Activated CD4-positive, alpha-beta memory T cell treated with anti-CD3 and anti-CD28 coated beads for 36 hours (primary cell): Measurements from ENCODE around the gene PAX9. TPM values are rescaled to one million over a fixed set of nuclear protein-coding genes. Genes with fewer than 3 reads are reported as not detected.

Source experiments
- CTCF ChIA-PET: fragments of 350-600 bp; sonication (Branson Sonifier 250); formaldehyde crosslinking; loops from one replicate; lab custom pipeline; 2021; ENCODE audit warnings: antibody characterized with exemption, inconsistent platforms; lab: Charles Lee
- POLR2A ChIA-PET: fragments of 350-600 bp; sonication (Branson Sonifier 250); formaldehyde crosslinking; loops from one replicate; lab custom pipeline; 2021; ENCODE audit warnings: antibody characterized with exemption; lab: Charles Lee
- DNase-seq: peaks from one replicate; pipeline ENCODE4 v3.0.0-alpha.2; 2020
- H3K27ac Mint-ChIP-seq: one replicate; pipeline ENCODE4 v1.8.0; 2021; ENCODE audit warnings: mixed read lengths
- H3K27me3 Mint-ChIP-seq: one replicate; pipeline ENCODE4 v1.8.0; 2021; ENCODE audit warnings: mixed read lengths
- H3K36me3 Mint-ChIP-seq: one replicate; pipeline ENCODE4 v1.8.0; 2021; ENCODE audit warnings: mixed read lengths
- H3K4me1 Mint-ChIP-seq: one replicate; pipeline ENCODE4 v1.8.0; 2021; ENCODE audit warnings: low read depth, mixed read lengths
- H3K4me3 Mint-ChIP-seq: one replicate; pipeline ENCODE4 v1.8.0; 2021; ENCODE audit warnings: mild to moderate bottlenecking, mixed read lengths
- H3K9me3 Mint-ChIP-seq: one replicate; pipeline ENCODE4 v1.8.0; 2021; ENCODE audit warnings: mixed read lengths
- intact Hi-C: fragments of 100-400 bp; cut with micrococcal nuclease; formaldehyde crosslinking; loops from one replicate; pipeline ENCODE4 v1.15.1; 2023
- total RNA-seq, 2 experiments: library from RNA; stranded (reverse); gene quantifications; one replicate each; pipeline ENCODE4 v1.2.3, GENCODE V29; 2021

Gene PAX9
- total RNA-seq, 2 experiments from 2014 or later: not detected

DNA sequence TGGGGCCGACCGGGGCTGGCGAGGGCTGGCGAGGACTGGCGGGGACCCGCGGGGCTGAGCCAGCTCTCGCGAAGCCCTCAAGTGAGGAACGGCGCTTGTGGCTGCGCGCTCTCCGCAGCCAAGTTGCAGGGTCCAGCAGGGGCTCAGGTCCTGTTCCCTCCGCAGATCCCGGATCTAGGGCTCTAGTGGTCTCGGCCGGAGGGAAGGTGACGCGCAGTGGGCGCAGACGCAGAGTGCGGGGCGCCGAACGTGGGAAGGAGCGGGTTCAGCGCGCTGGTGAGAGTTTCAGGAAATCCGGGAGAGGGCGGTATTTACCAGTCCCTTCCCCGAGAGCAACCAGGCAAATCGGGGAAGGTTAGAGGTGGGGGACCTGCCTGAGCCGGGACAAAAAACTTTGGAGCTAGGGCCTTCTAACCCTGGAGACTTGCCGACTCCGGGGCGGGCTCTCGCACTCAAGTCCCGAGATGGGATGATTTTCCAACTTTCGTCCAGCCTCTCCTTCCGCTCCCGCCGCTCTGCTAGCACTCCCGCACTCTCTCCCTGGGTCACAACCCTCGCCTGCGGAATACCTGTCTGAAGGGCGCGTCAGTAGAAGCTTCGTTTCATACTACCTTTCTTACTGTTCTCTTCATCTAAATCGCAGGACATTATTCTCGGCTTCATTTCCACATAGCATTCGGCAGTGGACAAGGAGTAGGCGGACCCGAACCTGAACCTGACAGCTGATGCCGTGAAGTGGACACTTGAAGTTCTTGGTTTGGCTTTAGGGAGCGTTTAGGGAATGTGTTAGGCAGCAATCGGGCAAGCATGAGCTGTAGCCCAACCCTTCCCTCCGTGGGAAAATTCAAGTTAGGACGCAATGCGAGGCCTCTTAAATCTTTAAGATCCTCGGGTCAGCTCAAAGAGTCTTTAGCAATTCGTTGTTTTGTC is 13.6 kb upstream of the PAX9 start:
- CTCF ChIA-PET: interaction anchor here (0.8 kb wide), 1 partner anchor 10 kb away, joined by 3 read pairs; no protein-coding TSS in a partner anchor
- intact Hi-C loops: no loop called here
- Mint-ChIP-seq H3K36me3 (no peaks in the 10 kb centered on the region), H3K27ac (no peak overlapping the region), H3K27me3 (peaks cover 55% of the 10 kb centered on the region), H3K9me3 (no peaks in the 10 kb centered on the region), H3K4me1 (no peaks in the 10 kb centered on the region), H3K4me3 (no peak overlapping the region)
- no peak for DNase-seq
- POLR2A ChIA-PET: no interaction called here

DNA sequence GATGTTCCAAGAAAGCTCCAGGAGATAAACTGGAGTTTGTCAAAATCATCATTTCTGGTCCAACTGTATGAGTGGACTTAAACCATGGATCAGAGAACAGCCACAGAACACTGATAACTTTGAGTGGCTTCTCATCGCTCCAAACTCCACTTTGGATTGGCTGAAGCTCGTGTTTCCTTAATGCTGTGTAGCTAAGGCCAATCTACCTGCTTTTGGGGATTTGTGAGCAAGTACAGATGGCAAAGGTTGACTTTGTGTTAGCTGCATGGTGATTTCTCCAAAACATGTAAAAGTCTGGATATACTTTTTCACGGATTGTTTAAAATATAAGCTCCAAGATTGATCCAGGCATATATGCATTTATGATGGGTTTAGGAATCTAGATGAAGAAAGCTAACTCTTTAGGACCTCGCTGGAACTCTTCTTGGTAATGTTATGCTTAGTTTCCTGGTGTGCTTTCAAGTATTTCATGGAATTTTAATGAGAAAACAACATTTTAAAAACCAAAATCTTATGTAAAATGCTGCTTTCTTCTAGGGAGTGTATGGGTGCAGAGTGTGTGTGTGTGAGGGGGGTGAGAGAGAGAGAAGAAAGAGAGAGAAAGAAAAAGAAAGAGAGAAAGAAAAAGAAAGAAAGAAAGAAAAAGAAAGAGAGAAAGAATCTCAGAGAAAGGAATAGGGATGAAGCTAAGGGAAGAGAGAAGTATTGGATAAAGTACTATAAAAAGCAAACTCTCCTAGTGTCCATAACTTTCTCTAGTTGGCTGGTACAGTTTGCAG is 11.6 kb upstream of the PAX9 start:
- Mint-ChIP-seq H3K4me3 (no peak overlapping the region), H3K36me3 (no peaks in the 10 kb centered on the region), H3K9me3 (no peaks in the 10 kb centered on the region), H3K27me3 (peaks cover 62% of the 10 kb centered on the region), H3K27ac (no peak overlapping the region), H3K4me1 (no peaks in the 10 kb centered on the region)
- intact Hi-C loops: no loop called here
- POLR2A ChIA-PET: no interaction called here
- CTCF ChIA-PET: interaction anchor here (1.2 to 1.3 kb wide), 3 partner anchors 9 to 97 kb away, joined by 3 to 5 read pairs (median 4); no protein-coding TSS in a partner anchor
- no peak for DNase-seq

- CTCF ChIA-PET: no interaction called here
- Mint-ChIP-seq H3K9me3 (no peaks in the 10 kb centered on the region), H3K27me3 (peaks cover 72% of the 10 kb centered on the region), H3K4me1 (peaks cover 14% of the 10 kb centered on the region), H3K4me3 (no peak overlapping the region), H3K36me3 (no peaks in the 10 kb centered on the region), H3K27ac (no peak overlapping the region)
- intact Hi-C loops: no loop called here
- DNase-seq: no peak
- POLR2A ChIA-PET: no interaction called here
Observed at GRCh38 chr14:36652542-36653201, 9.0 kb upstream of the PAX9 start.

GRCh38 chr14:36653413-36653812 is 8.2 kb upstream of the PAX9 start:
- ChIA-PET CTCF (no interaction called here), POLR2A (no interaction called here)
- peaks cover 67% of the 10 kb centered on the region for H3K27me3 Mint-ChIP-seq
- H3K27ac Mint-ChIP-seq: no peak overlapping the region
- H3K4me1 Mint-ChIP-seq: peaks cover 16% of the 10 kb centered on the region
- H3K36me3 Mint-ChIP-seq: no peaks in the 10 kb centered on the region
- intact Hi-C loops: no loop called here
- no peaks in the 10 kb centered on the region for H3K9me3 Mint-ChIP-seq
- H3K4me3 Mint-ChIP-seq: no peak overlapping the region
- no peak for DNase-seq

- H3K27ac Mint-ChIP-seq: no peak overlapping the region
- DNase-seq: no peak
- H3K9me3 Mint-ChIP-seq: no peaks in the 10 kb centered on the region
- CTCF ChIA-PET: no interaction called here
- H3K4me1 Mint-ChIP-seq: peaks cover 19% of the 10 kb centered on the region
- peaks cover 67% of the 10 kb centered on the region for H3K27me3 Mint-ChIP-seq
- H3K4me3 Mint-ChIP-seq: no peak overlapping the region
- POLR2A ChIA-PET: no interaction called here
- no peaks in the 10 kb centered on the region for H3K36me3 Mint-ChIP-seq
- intact Hi-C loops: no loop called here
Observed at GRCh38 chr14:36653962-36654793, 7.5 kb upstream of the PAX9 start.

- intact Hi-C loops: loop anchor here (5.0 kb wide), 1 partner anchor 942 kb away; the partner anchor contains the start of genes FOXA1 and TTC6
- DNase-seq: no peak
- Mint-ChIP-seq H3K4me1 (peaks cover 21% of the 10 kb centered on the region), H3K9me3 (no peaks in the 10 kb centered on the region), H3K36me3 (no peaks in the 10 kb centered on the region), H3K27ac (no peak overlapping the region), H3K4me3 (no peak overlapping the region), H3K27me3 (peaks cover 72% of the 10 kb centered on the region)
- POLR2A ChIA-PET: no interaction called here
- CTCF ChIA-PET: no interaction called here
Observed at GRCh38 chr14:36654794-36655381, 6.8 kb upstream of the PAX9 start.

DNA sequence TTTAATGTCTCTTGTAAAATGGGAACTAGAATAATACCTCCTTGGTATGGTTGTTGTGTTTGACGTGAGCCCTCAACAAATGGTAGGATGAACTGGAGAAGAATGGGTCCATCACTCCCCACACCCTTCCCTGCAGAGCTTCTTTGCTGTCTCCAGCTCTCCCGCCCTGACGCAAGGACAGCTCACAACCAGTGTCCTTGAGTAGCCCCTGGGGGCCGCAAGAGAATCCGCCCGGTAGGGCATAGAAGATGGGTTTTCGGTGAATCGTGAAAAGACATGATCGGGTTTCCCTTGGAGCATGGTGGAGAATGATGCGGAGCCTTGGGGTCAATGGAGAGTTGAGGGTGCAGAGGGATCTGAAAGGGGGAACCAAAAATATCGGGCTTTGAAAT is 6.1 kb upstream of the PAX9 start:
- H3K27ac Mint-ChIP-seq: no peak overlapping the region
- no peak overlapping the region for H3K4me3 Mint-ChIP-seq
- intact Hi-C loops: loop anchor here (5.0 kb wide), 1 partner anchor 942 kb away; the partner anchor contains the start of genes FOXA1 and TTC6
- no peaks in the 10 kb centered on the region for H3K9me3 Mint-ChIP-seq
- ChIA-PET POLR2A (no interaction called here), CTCF (no interaction called here)
- no peaks in the 10 kb centered on the region for H3K36me3 Mint-ChIP-seq
- H3K4me1 Mint-ChIP-seq: peaks cover 23% of the 10 kb centered on the region
- no peak for DNase-seq
- H3K27me3 Mint-ChIP-seq: peaks cover 75% of the 10 kb centered on the region

DNA sequence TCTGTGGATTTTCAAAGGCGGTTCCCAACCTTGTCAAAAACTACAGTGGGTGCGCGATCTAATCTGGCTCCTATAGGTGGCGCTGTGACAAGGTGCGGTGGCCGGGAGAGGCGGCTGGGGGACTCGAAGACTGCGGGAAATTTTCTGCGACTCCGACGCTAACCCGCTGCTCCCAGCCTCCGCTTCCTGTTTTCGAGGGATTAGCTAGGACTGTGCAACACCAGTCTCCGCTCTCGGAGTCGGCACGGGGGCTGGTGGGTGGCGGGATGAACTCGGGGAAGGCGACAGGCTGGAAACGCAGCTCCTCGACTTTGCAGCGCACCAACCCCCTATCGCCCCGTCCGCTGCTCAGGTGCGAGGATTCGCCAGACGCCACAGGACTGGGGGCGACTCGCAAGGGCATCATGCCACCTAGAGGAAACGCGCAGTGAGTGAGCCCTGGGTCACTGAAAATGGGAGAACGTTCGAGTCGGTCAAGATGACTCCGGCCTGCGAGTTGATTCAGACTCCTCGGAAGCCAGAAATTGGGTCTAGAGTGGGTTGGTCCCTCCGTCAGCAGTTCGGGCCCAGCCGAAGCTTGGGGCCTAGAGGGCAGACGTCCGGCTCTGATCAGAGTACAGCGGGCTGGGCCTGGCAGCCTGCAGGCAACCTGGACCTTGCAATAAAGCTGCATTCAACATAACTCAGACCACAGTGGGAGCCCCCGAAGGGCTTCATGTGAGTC is 5.5 kb upstream of the PAX9 start:
- intact Hi-C loops: loop anchor here (2.0 to 5.0 kb wide), 2 partner anchors 151 to 941 kb away; partner anchors contain the start of genes FOXA1 and TTC6
- peak; percentile 58 for DNase-seq
- CTCF ChIA-PET: interaction anchor here (1.0 to 1.7 kb wide), 2 partner anchors 10 to 135 kb away, joined by 3 to 4 read pairs; no protein-coding TSS in a partner anchor
- Mint-ChIP-seq H3K27ac (no peak overlapping the region), H3K4me1 (peaks cover 23% of the 10 kb centered on the region), H3K36me3 (no peaks in the 10 kb centered on the region), H3K27me3 (peaks cover 78% of the 10 kb centered on the region), H3K9me3 (no peaks in the 10 kb centered on the region), H3K4me3 (peak overlapping the region; percentile 12)
- POLR2A ChIA-PET: no interaction called here

- H3K4me3 Mint-ChIP-seq: no peak overlapping the region
- H3K9me3 Mint-ChIP-seq: no peaks in the 10 kb centered on the region
- H3K4me1 Mint-ChIP-seq: peaks cover 28% of the 10 kb centered on the region
- DNase-seq: no peak
- H3K36me3 Mint-ChIP-seq: no peaks in the 10 kb centered on the region
- H3K27ac Mint-ChIP-seq: no peak overlapping the region
- H3K27me3 Mint-ChIP-seq: peaks cover 79% of the 10 kb centered on the region
- CTCF ChIA-PET: interaction anchor here (1.0 to 1.7 kb wide), 2 partner anchors 11 to 135 kb away, joined by 3 to 4 read pairs; no protein-coding TSS in a partner anchor
- intact Hi-C loops: loop anchor here (2.0 to 5.0 kb wide), 2 partner anchors 152 to 940 kb away; partner anchors contain the start of genes FOXA1 and TTC6
- POLR2A ChIA-PET: no interaction called here
Observed at GRCh38 chr14:36656687-36657398, 4.8 kb upstream of the PAX9 start.
